GM23248 (cell line): ENCODE measurements around the gene GPRASP1.

Experiments used
- EZH2 ChIP-seq: fragments of 200-600 bp; sonication (generic); IDR thresholded peaks from 2 replicates; pipeline ENCODE4 v1.6.1; 2018; ENCODE audit warnings: antibody characterized with exemption, mild to moderate bottlenecking; ENCODE audit not compliant: insufficient read depth, poor library complexity, severe bottlenecking
- EZH2phosphoT487 ChIP-seq: fragments of 200-600 bp; sonication (generic); IDR thresholded peaks from 2 replicates; pipeline ENCODE4 v1.6.1; 2018; ENCODE audit warnings: antibody characterized with exemption, moderate library complexity, mild to moderate bottlenecking, low read depth; ENCODE audit not compliant: insufficient read depth

GRCh38 chrX:102694749-102695148 lies 43.5 kb downstream of the GPRASP1 start:
- TF ChIP-seq EZH2 (no peak), EZH2phosphoT487 (no peak)
